SK-N-SH treated with all-trans-retinoic acid at 6 μM for 48 hours (cell line): ENCODE data around the gene TREML2.

Experiments used
- OSR1 ChIP-seq: fragments of 250-450 bp; sonication (Bioruptor Pico); IDR thresholded peaks from 2 replicates; pipeline ENCODE4 v1.8.0; 2022; ENCODE audit warnings: moderate library complexity, mild to moderate bottlenecking, inconsistent platforms
- POU6F1 ChIP-seq: fragments of 250-450 bp; sonication (Bioruptor Pico); IDR thresholded peaks from 2 replicates; pipeline ENCODE4 v1.8.0; 2021; ENCODE audit warnings: low read depth, mild to moderate bottlenecking, moderate library complexity, borderline replicate concordance
- PPARA ChIP-seq: fragments of 250-450 bp; sonication (Bioruptor Pico); IDR thresholded peaks from 2 replicates; pipeline ENCODE4 v1.5.0; 2020; ENCODE audit warnings: mild to moderate bottlenecking, borderline replicate concordance
- SNAI2 ChIP-seq: fragments of 250-450 bp; sonication (Bioruptor Pico); IDR thresholded peaks from 2 replicates; pipeline ENCODE4 v1.5.0; 2020; ENCODE audit warnings: mild to moderate bottlenecking, moderate library complexity

GRCh38 chr6:41231246-41231645, 30.3 kb upstream of the TREML2 start:
- TF ChIP-seq OSR1 (CRISPR knock-in tag) (no peak), POU6F1 (CRISPR knock-in tag) (no peak), PPARA (CRISPR knock-in tag) (no peak), SNAI2 (CRISPR knock-in tag) (no peak)
